GM13976 (cell line): Measurements from ENCODE around the gene PPM1N.

Experiments used
- DNase-seq: peaks from one replicate; pipeline ENCODE4 v3.0.0; 2012; ENCODE audit warnings: low spot score
- CTCF ChIP-seq: IDR thresholded peaks from 2 replicates; pipeline ENCODE4 v1.5.1; 2012; ENCODE audit warnings: borderline replicate concordance, mild to moderate bottlenecking; ENCODE audit not compliant: insufficient read depth; ENCODE audit errors: extremely low read depth, missing control alignments, control extremely low read depth
- in situ Hi-C: fragments of 300-500 bp; cut with MboI; formaldehyde crosslinking; loops from one replicate; pipeline ENCODE4 v1.12.0; 2022; ENCODE audit warnings: low sequenced_read_pairs, mixed read lengths, inconsistent platforms; ENCODE audit not compliant: unreplicated experiment

PPM1N gene

GRCh38 chr19:45524575-45525129 is 26.4 kb downstream of the PPM1N start:
- no peak for TF ChIP-seq CTCF
- DNase-seq = no peak
- in situ Hi-C loops = no loop called here

- DNase-seq = no peak
- in situ Hi-C loops = no loop called here
- no peak for TF ChIP-seq CTCF
Observed at GRCh38 chr19:45526143-45526542, 27.9 kb downstream of the PPM1N start.

GRCh38 chr19:45526971-45527370 is 28.7 kb downstream of the PPM1N start:
- TF ChIP-seq CTCF = no peak
- in situ Hi-C loops = no loop called here
- no peak for DNase-seq

- TF ChIP-seq CTCF = no peak
- in situ Hi-C loops = no loop called here
- no peak for DNase-seq
Observed at GRCh38 chr19:45527731-45528130, 29.5 kb downstream of the PPM1N start.

- no peak for DNase-seq
- no peak for TF ChIP-seq CTCF
- in situ Hi-C loops = no loop called here
Observed at GRCh38 chr19:45528149-45528743, 30.0 kb downstream of the PPM1N start.

- no peak for DNase-seq
- in situ Hi-C loops = no loop called here
- no peak for TF ChIP-seq CTCF
Observed at GRCh38 chr19:45528744-45529419, 30.6 kb downstream of the PPM1N start.
